Body of pancreas (tissue), 4 donors: Measurements from ENCODE around the gene ACSF2.

Experiments used
- POLR2A ChIP-seq, 3 donors: fragments of 450-650 bp; IDR thresholded peaks; one replicate each; pipeline ENCODE4 v1.6.1; 2016; ENCODE audit warnings: antibody characterized with exemption in 3 of 3, mild to moderate bottlenecking in 2 of 3
- TF ChIP-seq, protein P1 (sequence below), 7 experiments: fragments of 450-650 bp in 4 of 7; fragments of 200-600 bp in 3 of 7; sonication (generic) in 3 of 7; IDR thresholded peaks; one replicate each; pipeline ENCODE4 v1.5.1; 2016 to 2019; ENCODE audit warnings: antibody characterized with exemption in 7 of 7

DNA sequence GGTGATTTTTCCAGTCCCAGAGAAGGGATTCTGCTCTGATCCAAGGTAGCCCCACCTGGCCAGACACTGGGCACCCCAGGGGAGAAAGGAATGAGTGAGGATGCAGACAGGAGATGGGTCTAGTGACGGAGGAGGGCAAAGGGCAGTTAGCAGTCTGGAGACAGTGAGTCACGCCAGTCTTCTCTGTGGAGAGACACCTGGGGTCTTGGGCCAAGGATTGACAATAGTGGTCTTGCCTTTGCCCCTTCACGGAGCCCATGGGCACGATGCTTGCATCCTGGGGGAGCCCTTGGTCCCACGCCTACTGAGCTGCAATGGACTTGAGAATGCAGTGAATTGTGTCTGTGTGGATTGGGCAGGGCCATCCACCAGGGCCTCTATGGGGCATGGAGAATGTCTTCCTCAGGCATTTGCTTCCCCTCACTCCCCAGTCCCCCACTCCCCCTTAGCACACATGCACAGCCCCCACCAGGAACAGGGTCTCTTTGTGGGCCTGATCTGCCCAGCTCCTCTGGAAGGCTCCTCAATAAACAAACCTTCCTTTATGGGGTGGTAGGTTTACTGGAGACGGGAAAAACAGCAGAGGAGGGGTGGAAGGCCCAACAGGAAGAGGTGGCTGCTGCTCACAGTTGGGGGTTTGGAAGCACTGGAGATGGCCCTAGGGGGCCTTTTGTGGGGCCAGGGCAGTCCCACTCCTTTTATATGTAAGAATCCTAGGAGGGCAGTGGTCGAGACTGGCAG, 41.3 kb downstream of the ACSF2 start:
- TF ChIP-seq, protein P1, sequence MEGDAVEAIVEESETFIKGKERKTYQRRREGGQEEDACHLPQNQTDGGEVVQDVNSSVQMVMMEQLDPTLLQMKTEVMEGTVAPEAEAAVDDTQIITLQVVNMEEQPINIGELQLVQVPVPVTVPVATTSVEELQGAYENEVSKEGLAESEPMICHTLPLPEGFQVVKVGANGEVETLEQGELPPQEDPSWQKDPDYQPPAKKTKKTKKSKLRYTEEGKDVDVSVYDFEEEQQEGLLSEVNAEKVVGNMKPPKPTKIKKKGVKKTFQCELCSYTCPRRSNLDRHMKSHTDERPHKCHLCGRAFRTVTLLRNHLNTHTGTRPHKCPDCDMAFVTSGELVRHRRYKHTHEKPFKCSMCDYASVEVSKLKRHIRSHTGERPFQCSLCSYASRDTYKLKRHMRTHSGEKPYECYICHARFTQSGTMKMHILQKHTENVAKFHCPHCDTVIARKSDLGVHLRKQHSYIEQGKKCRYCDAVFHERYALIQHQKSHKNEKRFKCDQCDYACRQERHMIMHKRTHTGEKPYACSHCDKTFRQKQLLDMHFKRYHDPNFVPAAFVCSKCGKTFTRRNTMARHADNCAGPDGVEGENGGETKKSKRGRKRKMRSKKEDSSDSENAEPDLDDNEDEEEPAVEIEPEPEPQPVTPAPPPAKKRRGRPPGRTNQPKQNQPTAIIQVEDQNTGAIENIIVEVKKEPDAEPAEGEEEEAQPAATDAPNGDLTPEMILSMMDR (IDR thresholded peaks at IDR 0.05) = no peak
- no peak for TF ChIP-seq POLR2A (IDR thresholded peaks at IDR 0.05)
